Inferior parietal cortex (tissue), 1 donor: ENCODE results near the gene TRAPPC3L.

ENCODE experiments used
- DNase-seq: peaks from one replicate; pipeline ENCODE4 v3.0.0-alpha.2; 2016; ENCODE audit errors: extremely low spot score

The TRAPPC3L gene

DNA sequence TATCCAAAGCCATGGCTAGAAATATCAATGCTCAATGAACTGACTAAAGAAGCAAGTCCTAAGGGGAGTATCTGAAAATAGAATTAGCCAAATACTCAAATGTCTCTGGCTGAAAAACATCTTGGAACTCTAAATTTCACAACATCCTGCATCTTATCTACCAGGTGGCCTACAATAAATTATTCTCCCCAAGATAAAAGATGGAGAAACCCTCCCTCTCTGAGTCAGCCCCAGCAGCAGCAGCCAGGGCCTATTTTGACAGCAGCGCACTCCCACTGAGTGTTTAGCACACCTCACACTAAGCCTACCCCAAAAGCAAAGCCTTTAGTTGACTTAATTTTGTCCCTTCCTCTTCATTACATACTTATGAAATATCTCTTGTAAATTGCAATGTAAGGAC, 78.4 kb downstream of the TRAPPC3L start:
- DNase-seq, result no peak

DNA sequence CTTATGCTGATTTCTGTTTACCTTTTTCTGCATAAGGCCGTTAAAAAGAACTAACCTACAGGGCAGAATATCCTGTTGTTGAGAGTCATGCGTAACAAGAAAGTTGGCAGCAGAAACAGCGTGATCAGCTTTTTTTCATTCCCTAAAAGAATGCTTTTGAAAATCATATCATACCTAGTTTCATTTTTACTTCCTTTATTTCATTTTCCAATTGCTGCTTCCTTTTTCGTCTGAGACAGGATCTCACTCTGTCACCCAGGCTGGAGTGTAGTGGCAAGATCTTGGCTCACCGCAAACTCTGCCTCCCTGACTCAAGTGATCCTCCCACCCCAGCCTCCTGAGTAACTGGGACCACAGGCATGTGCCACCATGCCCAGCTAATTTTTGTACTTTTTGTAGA, 80.2 kb downstream of the TRAPPC3L start:
- no peak for DNase-seq

DNA sequence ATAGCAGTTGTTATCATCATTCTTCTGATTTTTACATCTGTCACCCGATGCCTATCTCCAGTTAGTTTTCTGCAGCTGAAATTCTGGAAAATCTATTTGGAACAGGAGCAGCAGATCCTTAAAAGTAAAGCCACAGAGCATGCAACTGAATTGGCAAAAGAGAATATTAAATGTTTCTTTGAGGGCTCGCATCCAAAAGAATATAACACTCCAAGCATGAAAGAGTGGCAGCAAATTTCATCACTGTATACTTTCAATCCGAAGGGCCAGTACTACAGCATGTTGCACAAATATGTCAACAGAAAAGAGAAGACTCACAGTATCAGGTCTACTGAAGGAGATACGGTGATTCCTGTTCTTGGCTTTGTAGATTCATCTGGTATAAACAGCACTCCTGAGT, 82.2 kb downstream of the TRAPPC3L start:
- no peak for DNase-seq

DNA sequence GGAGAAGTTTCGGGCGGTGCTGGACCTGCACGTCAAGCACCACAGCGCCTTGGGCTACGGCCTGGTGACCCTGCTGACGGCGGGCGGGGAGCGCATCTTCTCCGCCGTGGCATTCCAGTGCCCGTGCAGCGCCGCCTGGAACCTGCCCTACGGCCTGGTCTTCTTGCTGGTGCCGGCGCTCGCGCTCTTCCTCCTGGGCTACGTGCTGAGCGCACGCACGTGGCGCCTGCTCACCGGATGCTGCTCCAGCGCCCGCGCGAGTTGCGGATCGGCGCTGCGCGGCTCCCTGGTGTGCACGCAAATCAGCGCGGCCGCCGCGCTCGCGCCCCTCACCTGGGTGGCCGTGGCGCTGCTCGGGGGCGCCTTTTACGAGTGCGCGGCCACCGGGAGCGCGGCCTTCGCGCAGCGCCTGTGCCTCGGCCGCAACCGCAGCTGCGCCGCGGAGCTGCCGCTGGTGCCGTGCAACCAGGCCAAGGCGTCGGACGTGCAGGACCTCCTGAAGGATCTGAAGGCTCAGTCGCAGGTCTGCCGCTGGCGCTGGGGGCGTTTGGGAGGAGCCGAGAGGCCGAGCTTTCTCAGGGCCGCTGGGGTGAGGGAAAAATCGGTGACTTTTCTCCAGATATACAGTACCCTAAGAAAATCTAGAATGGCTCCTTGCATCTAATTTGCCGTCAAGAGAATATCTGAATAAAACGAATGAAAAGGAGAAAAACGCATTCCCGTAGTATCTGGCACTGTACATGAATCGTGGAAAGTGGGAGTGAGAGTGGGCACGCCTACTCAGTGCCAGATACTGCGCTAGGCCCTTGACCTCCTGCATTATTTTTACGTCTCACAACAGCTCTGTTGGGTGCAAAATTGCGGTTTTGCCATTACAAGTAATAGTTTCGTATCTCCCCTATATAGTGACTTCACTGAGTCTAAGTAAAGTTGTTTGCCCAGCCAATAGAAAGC, 83.3 kb downstream of the TRAPPC3L start:
- no peak for DNase-seq

- DNase-seq, result no peak
Observed at GRCh38 chr6:116461331-116461931, 84.1 kb downstream of the TRAPPC3L start, which contains the start of gene CALHM6. TSS of gene CALHM6 (plus strand) at chr6:116461375. CDS start at chr6:116461930, 555 bp downstream.

DNA sequence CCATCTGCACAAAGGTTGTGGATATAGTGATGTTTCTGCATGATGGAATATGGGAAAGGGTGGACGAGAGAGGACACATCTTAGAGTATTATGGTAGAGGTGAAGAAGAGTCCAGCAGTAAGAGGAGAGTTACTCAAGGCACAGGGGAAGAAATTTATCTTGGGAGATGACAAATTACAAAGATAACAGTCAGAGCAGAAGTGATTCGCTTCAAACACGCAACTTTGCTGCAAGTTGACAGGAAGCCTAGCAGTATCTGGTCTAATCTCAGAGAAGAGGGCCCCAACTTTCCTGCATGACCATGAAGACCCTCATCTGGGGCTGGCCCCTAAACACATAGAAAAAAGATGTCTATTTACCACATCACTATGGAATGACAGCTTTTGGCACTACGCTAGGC, 85.6 kb downstream of the TRAPPC3L start:
- no peak for DNase-seq

GRCh38 chr6:116458264-116458663, 87.2 kb downstream of the TRAPPC3L start:
- no peak for DNase-seq

- no peak for DNase-seq
Observed at GRCh38 chr6:116456927-116457326, 88.6 kb downstream of the TRAPPC3L start.

DNA sequence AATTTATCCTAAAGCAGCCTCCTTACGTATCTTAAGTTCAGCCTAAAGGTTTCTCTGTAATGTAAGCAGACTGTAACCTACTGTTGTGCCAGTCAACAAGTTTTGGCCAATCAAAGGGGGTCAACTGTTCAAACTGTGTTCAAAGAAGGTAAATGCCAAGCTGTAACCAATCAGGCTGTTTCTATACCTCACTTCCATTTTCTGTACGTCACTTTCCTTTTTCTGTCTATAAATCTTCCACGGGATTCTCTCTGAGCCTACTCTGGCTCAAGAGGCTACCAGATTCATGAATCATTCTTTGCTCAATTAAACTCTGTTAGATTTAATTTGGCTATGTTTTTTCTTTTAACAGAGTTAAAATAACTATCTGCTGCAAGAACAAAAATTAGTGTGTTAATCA, 89.4 kb downstream of the TRAPPC3L start:
- no peak for DNase-seq

GRCh38 chr6:116452531-116452930, 93.0 kb downstream of the TRAPPC3L start:
- DNase-seq, result no peak

- DNase-seq, result no peak
Observed at GRCh38 chr6:116451916-116452315, 93.6 kb downstream of the TRAPPC3L start.

- DNase-seq, result no peak
Observed at GRCh38 chr6:116450769-116451740, 94.4 kb downstream of the TRAPPC3L start.

GRCh38 chr6:116450185-116450710, 95.2 kb downstream of the TRAPPC3L start:
- no peak for DNase-seq

DNA sequence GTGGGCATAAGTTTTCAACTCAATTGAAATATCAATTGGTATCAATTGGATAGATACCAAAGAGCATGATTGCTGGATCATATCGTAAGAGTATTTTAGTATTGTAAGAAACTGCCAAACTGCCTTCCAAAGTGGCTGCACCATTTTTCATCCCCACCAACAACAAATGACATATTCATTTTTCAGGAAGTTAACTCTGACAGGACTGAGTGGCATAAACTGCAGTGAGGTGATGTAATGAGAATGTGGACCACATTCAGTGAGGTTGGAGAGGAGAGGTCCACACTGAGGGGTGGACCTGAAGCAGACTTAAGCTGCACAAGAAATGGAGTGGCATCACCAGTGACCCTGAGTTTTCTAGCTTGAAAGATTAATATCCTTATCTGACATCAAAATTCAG, 95.9 kb downstream of the TRAPPC3L start:
- no peak for DNase-seq

DNA sequence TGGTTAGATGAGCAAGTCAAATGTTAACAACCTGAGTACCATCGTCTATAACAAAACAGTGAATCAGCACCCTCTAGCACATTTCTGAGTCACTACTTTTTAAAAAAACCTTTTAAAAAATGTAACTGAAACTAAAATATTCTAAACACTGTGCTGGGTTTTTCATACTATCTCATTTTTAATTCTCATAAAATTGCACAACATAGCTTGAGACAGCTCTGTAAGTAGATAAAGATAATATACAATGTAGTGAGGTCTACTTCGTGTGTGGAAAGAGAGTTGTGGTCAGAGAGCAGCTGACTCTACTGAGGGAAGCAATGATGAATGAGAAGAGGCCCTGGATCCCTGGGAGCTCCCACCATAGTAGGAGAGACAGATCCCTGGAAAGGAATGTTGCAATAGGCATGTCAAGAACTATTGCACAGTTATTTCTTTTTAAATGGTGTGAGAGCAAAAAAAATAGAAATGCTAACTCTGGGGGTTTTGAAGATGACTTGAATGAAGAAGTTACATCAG, 97.9 kb downstream of the TRAPPC3L start:
- DNase-seq, result no peak

GRCh38 chr6:116447052-116447451, 98.4 kb downstream of the TRAPPC3L start:
- DNase-seq, result no peak

- no peak for DNase-seq
Observed at GRCh38 chr6:116446399-116446798, 99.1 kb downstream of the TRAPPC3L start.

DNA sequence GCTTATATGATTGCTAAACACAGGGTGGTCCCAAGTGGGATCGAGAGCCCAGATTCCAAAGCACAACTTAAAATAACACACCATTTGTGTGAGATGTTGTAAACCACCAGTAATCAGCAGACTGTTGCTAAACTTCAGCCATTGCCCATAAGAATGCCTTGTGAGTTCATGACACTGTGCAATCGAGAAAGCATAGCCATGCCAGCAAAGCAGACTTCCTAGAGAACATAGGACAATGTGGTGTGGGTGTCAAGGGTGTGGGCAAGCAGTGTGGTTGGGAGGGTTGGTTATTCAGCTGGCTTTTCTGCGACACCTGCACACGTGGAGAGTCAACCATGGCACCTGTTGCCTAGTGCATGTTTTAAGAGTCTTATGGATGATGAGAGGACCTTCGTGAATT, 100.4 kb downstream of the TRAPPC3L start:
- DNase-seq, result no peak
